Esophagus squamous epithelium (tissue), 5 donors: Measurements from ENCODE around the gene KCNB1. TPM values are rescaled to one million over a fixed set of nuclear protein-coding genes. Genes with fewer than 3 reads are reported as not detected.

ENCODE experiments used
- DNase-seq: peaks from one replicate; lab custom pipeline; 2025; lab: John Stamatoyannopoulos, UW
- H3K27ac ChIP-seq, 4 donors: fragments of 200-600 bp; sonication (generic); one replicate each; pipeline ENCODE4 v1.5.1; 2016 to 2019; ENCODE audit warnings: mild to moderate bottlenecking in 1 of 4
- H3K27me3 ChIP-seq, 4 donors: fragments of 200-600 bp; sonication (generic); 1 replicate in 3 of 4; 2 replicates in 1 of 4; pipeline versions ENCODE4 v1.5.1 to v1.6.0; 2017 to 2021; ENCODE audit warnings: antibody characterized with exemption in 1 of 4
- H3K36me3 ChIP-seq, 3 donors: fragments of 200-600 bp; sonication (generic); one replicate each; pipeline ENCODE4 v1.5.1; 2016 to 2019
- H3K4me1 ChIP-seq, 3 donors: fragments of 200-600 bp; sonication (generic); one replicate each; pipeline ENCODE4 v1.5.1; 2017 to 2019
- H3K4me3 ChIP-seq, 4 donors: fragments of 200-600 bp; sonication (generic); 1 replicate in 3 of 4; 2 replicates in 1 of 4; pipeline ENCODE4 v1.5.1; 2016 to 2019; ENCODE audit warnings: mild to moderate bottlenecking in 2 of 4, moderate library complexity in 1 of 4
- H3K9me3 ChIP-seq, 3 donors: fragments of 200-600 bp; sonication (generic); one replicate each; pipeline ENCODE4 v1.5.1; 2016 to 2019
- CTCF ChIP-seq, 6 experiments: fragments of 450-650 bp in 4 of 6; fragments of 200-600 bp in 2 of 6; sonication (generic) in 2 of 6; IDR thresholded peaks; one replicate each; pipeline ENCODE4 v1.5.1; 2016 to 2019; ENCODE audit warnings: antibody characterized with exemption in 6 of 6, mild to moderate bottlenecking in 4 of 6, moderate library complexity in 4 of 6
- POLR2A ChIP-seq, 4 donors: fragments of 450-650 bp; IDR thresholded peaks; one replicate each; pipeline ENCODE4 v1.6.1; 2017; ENCODE audit warnings: antibody characterized with exemption in 4 of 4, mild to moderate bottlenecking in 4 of 4, moderate library complexity in 3 of 4
- WGBS, 2 donors: methylation state at CpG; one replicate each; pipeline ENCODE4 v1.1.5; 2018; 5-methylcytosine and 5-hydroxymethylcytosine counted together
- intact Hi-C: fragments of 100-400 bp; cut with DNase I; formaldehyde crosslinking; loops from one replicate; pipeline ENCODE4 v1.15.0; 2022
- total RNA-seq, 4 donors: library from RNA; depleted of rRNA; stranded (reverse); fragments of >200 nt; gene quantifications; one replicate each; pipeline ENCODE4 v1.1.0, GENCODE V29; 2016
- donor health status: DM: yes; HTN: yes; CAD: no.

KCNB1 gene
- total RNA-seq, 4 donors from 2014 or later, result 0.11 to 3.6 (median 1.1) TPM

GRCh38 chr20:49380337-49380780 is 102.1 kb downstream of the KCNB1 start:
- no peaks in the 10 kb centered on the region for H3K9me3 ChIP-seq
- H3K27ac ChIP-seq, result no peak overlapping the region
- no peak for TF ChIP-seq CTCF (IDR thresholded peaks at IDR 0.05)
- no peak for TF ChIP-seq POLR2A (IDR thresholded peaks at IDR 0.05)
- H3K4me3 ChIP-seq, result no peak overlapping the region
- intact Hi-C loops, result loop anchor here (10.0 kb wide), 1 partner anchor 104 kb away; the partner anchor contains the start of gene KCNB1
- 40 to 50% methylated on average over 1 of the region's 6 CpGs for WGBS, 2 donors
- H3K27me3 ChIP-seq, result peaks cover 0 to 7% (median 0%) of the 10 kb centered on the region in 4 donors
- no peak for DNase-seq
- H3K4me1 ChIP-seq, result peaks cover 4 to 37% (median 18%) of the 10 kb centered on the region in 3 donors
- no peaks in the 10 kb centered on the region for H3K36me3 ChIP-seq

- H3K27me3 ChIP-seq, result peaks cover 0 to 7% (median 0%) of the 10 kb centered on the region in 4 donors
- no peak for DNase-seq
- WGBS, 2 donors, result 75 to 80% methylated on average over 4 to 7 of the region's 7 CpGs
- no peak overlapping the region for H3K27ac ChIP-seq
- no peak overlapping the region for H3K4me3 ChIP-seq
- H3K4me1 ChIP-seq, result peaks cover 4 to 27% (median 18%) of the 10 kb centered on the region in 3 donors
- intact Hi-C loops, result no loop called here
- no peaks in the 10 kb centered on the region for H3K36me3 ChIP-seq
- TF ChIP-seq POLR2A (IDR thresholded peaks at IDR 0.05), result no peak
- TF ChIP-seq CTCF (IDR thresholded peaks at IDR 0.05), result no peak
- no peaks in the 10 kb centered on the region for H3K9me3 ChIP-seq
Observed at GRCh38 chr20:49379338-49379737, 103.1 kb downstream of the KCNB1 start.

GRCh38 chr20:49377326-49377725 is 105.1 kb downstream of the KCNB1 start:
- no peak for TF ChIP-seq CTCF (IDR thresholded peaks at IDR 0.05)
- TF ChIP-seq POLR2A (IDR thresholded peaks at IDR 0.05), result no peak
- intact Hi-C loops, result no loop called here
- WGBS, 2 donors, result 28 to 34% methylated on average over 4 of the region's 4 CpGs

GRCh38 chr20:49375170-49375569 is 107.3 kb downstream of the KCNB1 start:
- Histone ChIP-seq H3K4me3 (no peak overlapping the region), H3K36me3 (no peaks in the 10 kb centered on the region), H3K4me1 (peaks cover 0 to under 1% (median 0%) of the 10 kb centered on the region in 3 donors), H3K9me3 (no peaks in the 10 kb centered on the region), H3K27ac (no peak overlapping the region), H3K27me3 (peaks cover 0 to 15% (median 0%) of the 10 kb centered on the region in 4 donors)
- no peak for DNase-seq
- 85 to 86% methylated on average over 3 of the region's 3 CpGs for WGBS, 2 donors
- intact Hi-C loops, result no loop called here
- TF ChIP-seq POLR2A (IDR thresholded peaks at IDR 0.05) (no peak), CTCF (IDR thresholded peaks at IDR 0.05) (no peak)

More at GRCh38 chr20:49377326-49377725, 105.1 kb downstream of the KCNB1 start:
- H3K4me3 ChIP-seq, result no peak overlapping the region
- DNase-seq, result no peak
- peaks cover 4 to 22% (median 18%) of the 10 kb centered on the region in 3 donors for H3K4me1 ChIP-seq
- H3K27ac ChIP-seq, result no peak overlapping the region
- no peaks in the 10 kb centered on the region for H3K9me3 ChIP-seq
- peaks cover 0 to 12% (median 0%) of the 10 kb centered on the region in 4 donors for H3K27me3 ChIP-seq
- H3K36me3 ChIP-seq, result no peaks in the 10 kb centered on the region

- intact Hi-C loops, result no loop called here
Observed at GRCh38 chr20:49372095-49372734, 110.3 kb downstream of the KCNB1 start.

More at GRCh38 chr20:49372095-49372734, 110.3 kb downstream of the KCNB1 start:
- Histone ChIP-seq H3K27ac (no peak overlapping the region), H3K27me3 (peaks cover 0 to 21% (median 0%) of the 10 kb centered on the region in 4 donors), H3K9me3 (no peaks in the 10 kb centered on the region), H3K36me3 (no peaks in the 10 kb centered on the region), H3K4me3 (no peak overlapping the region), H3K4me1 (no peaks in the 10 kb centered on the region)
- WGBS, 2 donors, result 67 to 77% methylated on average over 6 to 8 of the region's 9 CpGs
- DNase-seq, result no peak
- TF ChIP-seq CTCF (IDR thresholded peaks at IDR 0.05) (no peak), POLR2A (IDR thresholded peaks at IDR 0.05) (no peak)
